ENCODE results near the gene TMEM175.
A peak's percentile ranks its signal among the peaks of the same experiment; 100 is the strongest.

Gene TMEM175

DNA sequence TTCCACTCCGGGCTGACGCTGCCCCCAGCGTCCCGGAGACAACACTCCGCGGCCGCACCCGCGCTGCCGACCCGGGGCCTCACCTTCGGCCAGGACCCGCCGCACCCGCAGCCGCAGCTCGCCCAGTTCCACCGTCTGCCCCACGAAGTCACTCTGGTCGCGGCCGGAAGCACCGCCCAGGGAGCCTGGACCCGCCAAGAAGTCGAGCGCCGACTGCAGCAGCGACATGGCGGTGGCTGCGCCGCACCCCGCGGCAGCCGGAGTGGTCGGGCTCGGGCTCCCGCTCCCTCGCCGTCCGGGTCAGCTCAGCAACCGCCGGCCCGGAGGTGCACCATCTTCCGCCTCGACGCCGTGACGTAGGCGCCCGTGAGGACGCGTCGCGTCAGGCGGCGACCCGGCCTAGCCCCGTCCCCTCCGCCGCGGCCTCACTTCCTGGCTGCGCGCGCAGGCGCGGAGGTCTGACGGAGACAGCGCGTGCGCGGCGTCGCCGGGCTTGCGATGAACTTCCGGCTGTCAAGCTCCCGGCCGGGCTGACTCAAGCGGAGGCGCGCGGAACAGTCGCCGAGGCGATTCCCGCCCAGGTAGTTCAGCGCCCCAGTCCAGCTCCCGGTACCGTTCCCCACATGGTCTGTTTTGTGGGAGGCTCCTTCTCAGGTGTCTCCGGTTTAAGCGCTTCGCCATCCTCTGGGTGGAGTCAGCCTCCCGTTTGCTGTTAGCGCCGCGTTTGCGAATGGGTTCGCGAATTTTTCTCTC lies at the start of gene TMEM175, which contains the start of gene GAK:
TMEM175 (plus strand) TSS at position 501 of the 753 bp plus-strand sequence. CDS start 15,280 bp downstream, outside the sequence.
GAK (minus strand) TSS at position 357 of the 753 bp plus-strand sequence; CDS start at position 228, 129 bp downstream.
- DNase-seq (ENCODE audit: low spot score in 2 of 2) = peak; percentile 95 to 98
- H3K36me3 Mint-ChIP-seq = no peaks in the 10 kb centered on the region
- ATAC-seq (ENCODE audit: low read depth) = peak; percentile 91
- no peaks in the 10 kb centered on the region for H3K27me3 Mint-ChIP-seq
- H3K9me3 Mint-ChIP-seq = no peaks in the 10 kb centered on the region
- peak within 1 kb of the TSS; percentile 94 for H3K4me3 Mint-ChIP-seq
- H3K27ac Mint-ChIP-seq = peak within 1 kb of the TSS; percentile 96
- H3K4me1 Mint-ChIP-seq = peaks cover 39% of the 10 kb centered on the region

DNA sequence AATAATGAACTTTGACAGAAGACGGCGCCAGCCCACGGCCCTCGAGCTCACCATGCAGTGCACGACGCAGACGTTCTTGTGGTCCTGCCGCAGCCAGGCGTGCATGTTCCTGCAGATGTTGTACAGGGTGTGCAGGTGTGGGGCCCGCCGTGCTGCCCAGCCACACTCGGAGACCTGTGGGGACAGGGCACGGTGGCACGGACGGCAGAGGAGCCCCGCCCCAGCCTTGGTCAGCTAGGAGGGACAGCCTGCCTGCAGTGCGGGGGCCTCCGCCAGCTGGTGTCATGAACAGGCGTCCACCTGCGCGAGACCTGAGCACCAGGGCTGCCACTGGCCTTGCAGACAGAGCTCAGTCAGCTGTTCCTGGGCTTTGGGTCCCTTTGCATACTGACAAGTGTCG lies 49.6 kb upstream of the TMEM175 start:
- Mint-ChIP-seq H3K36me3 (peaks cover 15% of the 10 kb centered on the region), H3K27ac (no peak overlapping the region), H3K4me3 (no peak overlapping the region), H3K4me1 (peaks cover 7% of the 10 kb centered on the region), H3K27me3 (no peaks in the 10 kb centered on the region), H3K9me3 (peaks cover 2% of the 10 kb centered on the region)
- ATAC-seq (ENCODE audit: low read depth) (no peak), DNase-seq (ENCODE audit: low spot score in 2 of 2) (no peak)

- DNase-seq (ENCODE audit: low spot score in 2 of 2) = no peak
- Mint-ChIP-seq H3K4me1 (peaks cover 7% of the 10 kb centered on the region), H3K36me3 (peaks cover 19% of the 10 kb centered on the region), H3K27me3 (no peaks in the 10 kb centered on the region), H3K4me3 (no peak overlapping the region), H3K9me3 (peaks cover 2% of the 10 kb centered on the region), H3K27ac (peak overlapping the region; percentile 68)
- ATAC-seq (ENCODE audit: low read depth) = no peak
Measured at GRCh38 chr4:883377-884095, 48.7 kb upstream of the TMEM175 start.

DNA sequence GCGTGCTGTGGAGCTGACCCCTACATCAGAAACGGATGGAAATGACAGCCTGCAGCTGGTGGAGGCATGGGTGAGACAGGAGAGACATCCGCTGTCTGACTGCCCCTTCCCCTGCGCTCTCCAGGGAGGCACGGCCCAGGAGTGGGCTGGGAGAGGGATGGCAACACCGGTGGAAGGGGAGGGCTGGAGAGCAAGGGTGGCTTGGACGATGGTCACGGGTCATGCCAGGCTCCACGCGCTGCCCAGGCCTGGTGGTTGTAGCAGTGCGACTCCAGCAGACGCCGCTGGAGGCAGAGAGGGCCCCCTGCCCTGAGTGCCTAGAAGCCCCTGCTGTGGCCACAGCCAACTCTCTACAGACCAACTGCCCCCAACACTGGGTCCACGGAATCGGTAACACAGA lies 48.0 kb upstream of the TMEM175 start:
- peaks cover 17% of the 10 kb centered on the region for H3K36me3 Mint-ChIP-seq
- peaks cover 7% of the 10 kb centered on the region for H3K4me1 Mint-ChIP-seq
- DNase-seq (ENCODE audit: low spot score in 2 of 2) (no peak), ATAC-seq (ENCODE audit: low read depth) (no peak)
- no peak overlapping the region for H3K4me3 Mint-ChIP-seq
- peaks cover 2% of the 10 kb centered on the region for H3K9me3 Mint-ChIP-seq
- H3K27ac Mint-ChIP-seq = peak overlapping the region; percentile 68
- H3K27me3 Mint-ChIP-seq = no peaks in the 10 kb centered on the region

GRCh38 chr4:884896-885295 lies 47.4 kb upstream of the TMEM175 start:
- DNase-seq (ENCODE audit: low spot score in 2 of 2) = no peak
- no peak for ATAC-seq (ENCODE audit: low read depth)
- H3K4me3 Mint-ChIP-seq = no peak overlapping the region
- H3K9me3 Mint-ChIP-seq = peaks cover 2% of the 10 kb centered on the region
- no peak overlapping the region for H3K27ac Mint-ChIP-seq
- peaks cover 6% of the 10 kb centered on the region for H3K4me1 Mint-ChIP-seq
- peaks cover 14% of the 10 kb centered on the region for H3K36me3 Mint-ChIP-seq
- H3K27me3 Mint-ChIP-seq = no peaks in the 10 kb centered on the region

DNA sequence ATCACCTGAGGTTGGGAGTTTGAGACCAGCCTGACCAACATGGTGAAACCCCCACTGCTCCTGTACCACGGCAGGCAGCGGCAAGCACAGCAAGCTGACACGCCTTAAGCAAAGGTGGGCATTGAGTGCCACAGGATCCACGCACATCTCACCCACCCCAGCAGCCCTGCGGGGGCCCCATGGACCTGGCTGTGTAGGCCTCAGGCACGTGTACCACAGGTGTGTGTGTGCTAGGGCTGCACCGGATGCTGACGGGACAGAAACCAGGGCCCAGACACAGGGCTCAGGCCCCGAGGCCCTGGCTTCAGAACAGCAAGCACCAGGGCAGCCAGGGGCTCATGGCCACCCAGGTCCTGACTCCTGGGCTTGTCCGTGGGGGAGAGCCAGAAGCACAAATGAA lies 46.9 kb upstream of the TMEM175 start:
- H3K27me3 Mint-ChIP-seq = no peaks in the 10 kb centered on the region
- peaks cover 3% of the 10 kb centered on the region for H3K4me1 Mint-ChIP-seq
- no peak for ATAC-seq (ENCODE audit: low read depth)
- H3K27ac Mint-ChIP-seq = no peak overlapping the region
- H3K36me3 Mint-ChIP-seq = peaks cover 14% of the 10 kb centered on the region
- DNase-seq (ENCODE audit: low spot score in 2 of 2) = no peak
- H3K9me3 Mint-ChIP-seq = peaks cover 2% of the 10 kb centered on the region
- H3K4me3 Mint-ChIP-seq = no peak overlapping the region

DNA sequence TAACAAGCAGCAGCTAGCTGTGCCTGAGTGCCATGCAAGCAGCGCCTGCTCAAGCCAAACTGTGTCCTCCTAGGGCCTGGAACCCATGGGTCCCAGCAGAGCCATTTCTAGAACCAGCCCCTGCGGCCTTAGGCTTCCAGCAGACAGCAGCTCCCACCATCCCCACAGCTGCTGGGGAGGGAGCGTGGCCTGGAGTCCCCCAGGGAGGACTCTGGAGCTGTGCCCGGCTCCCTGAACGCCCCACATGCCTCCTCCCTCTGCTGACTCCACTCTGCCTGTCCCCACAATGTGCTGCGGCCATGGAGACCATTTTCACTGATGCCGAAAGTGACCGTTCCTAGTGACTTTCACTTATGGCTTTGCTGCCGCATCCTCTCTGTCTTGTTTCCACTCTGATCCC lies 46.0 kb upstream of the TMEM175 start:
- DNase-seq (ENCODE audit: low spot score in 2 of 2) (no peak), ATAC-seq (ENCODE audit: low read depth) (no peak)
- Mint-ChIP-seq H3K4me1 (peaks cover 3% of the 10 kb centered on the region), H3K9me3 (peaks cover 2% of the 10 kb centered on the region), H3K4me3 (no peak overlapping the region), H3K27ac (no peak overlapping the region), H3K36me3 (peaks cover 14% of the 10 kb centered on the region), H3K27me3 (no peaks in the 10 kb centered on the region)

GRCh38 chr4:887034-887763 lies 45.1 kb upstream of the TMEM175 start:
- no peak overlapping the region for H3K4me3 Mint-ChIP-seq
- DNase-seq (ENCODE audit: low spot score in 2 of 2) (no peak), ATAC-seq (ENCODE audit: low read depth) (no peak)
- peaks cover 2% of the 10 kb centered on the region for H3K9me3 Mint-ChIP-seq
- peaks cover 14% of the 10 kb centered on the region for H3K36me3 Mint-ChIP-seq
- no peaks in the 10 kb centered on the region for H3K27me3 Mint-ChIP-seq
- H3K4me1 Mint-ChIP-seq = peaks cover 3% of the 10 kb centered on the region
- H3K27ac Mint-ChIP-seq = no peak overlapping the region

GRCh38 chr4:888029-888428 lies 44.2 kb upstream of the TMEM175 start:
- no peak for DNase-seq (ENCODE audit: low spot score in 2 of 2)
- no peaks in the 10 kb centered on the region for H3K27me3 Mint-ChIP-seq
- peaks cover 2% of the 10 kb centered on the region for H3K9me3 Mint-ChIP-seq
- no peak for ATAC-seq (ENCODE audit: low read depth)
- H3K4me1 Mint-ChIP-seq = peaks cover 3% of the 10 kb centered on the region
- H3K27ac Mint-ChIP-seq = no peak overlapping the region
- no peak overlapping the region for H3K4me3 Mint-ChIP-seq
- H3K36me3 Mint-ChIP-seq = peaks cover 14% of the 10 kb centered on the region

DNA sequence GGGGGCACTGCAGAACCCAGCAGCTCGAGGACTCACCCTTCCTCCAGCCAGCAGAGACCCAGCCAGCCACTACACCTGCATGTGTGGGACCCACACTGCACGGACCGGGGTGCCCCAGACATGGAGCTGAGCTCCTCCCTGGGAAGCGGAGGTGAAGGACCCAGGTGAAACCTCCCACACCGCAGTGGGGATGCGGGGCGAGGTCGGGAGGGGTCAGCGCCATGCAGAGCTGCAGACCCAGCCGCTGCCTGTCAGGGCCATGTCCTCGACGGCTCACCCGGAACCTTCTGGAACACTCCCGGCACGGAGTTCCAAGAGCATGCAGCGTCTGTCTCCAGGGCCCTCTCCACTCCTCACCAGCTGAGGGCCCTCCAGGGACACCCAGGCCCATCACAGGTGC lies 42.7 kb upstream of the TMEM175 start:
- DNase-seq (ENCODE audit: low spot score in 2 of 2) (no peak), ATAC-seq (ENCODE audit: low read depth) (no peak)
- Mint-ChIP-seq H3K27ac (no peak overlapping the region), H3K4me3 (no peak overlapping the region), H3K36me3 (peaks cover 13% of the 10 kb centered on the region), H3K27me3 (no peaks in the 10 kb centered on the region), H3K4me1 (peaks cover 3% of the 10 kb centered on the region), H3K9me3 (peaks cover 2% of the 10 kb centered on the region)

DNA sequence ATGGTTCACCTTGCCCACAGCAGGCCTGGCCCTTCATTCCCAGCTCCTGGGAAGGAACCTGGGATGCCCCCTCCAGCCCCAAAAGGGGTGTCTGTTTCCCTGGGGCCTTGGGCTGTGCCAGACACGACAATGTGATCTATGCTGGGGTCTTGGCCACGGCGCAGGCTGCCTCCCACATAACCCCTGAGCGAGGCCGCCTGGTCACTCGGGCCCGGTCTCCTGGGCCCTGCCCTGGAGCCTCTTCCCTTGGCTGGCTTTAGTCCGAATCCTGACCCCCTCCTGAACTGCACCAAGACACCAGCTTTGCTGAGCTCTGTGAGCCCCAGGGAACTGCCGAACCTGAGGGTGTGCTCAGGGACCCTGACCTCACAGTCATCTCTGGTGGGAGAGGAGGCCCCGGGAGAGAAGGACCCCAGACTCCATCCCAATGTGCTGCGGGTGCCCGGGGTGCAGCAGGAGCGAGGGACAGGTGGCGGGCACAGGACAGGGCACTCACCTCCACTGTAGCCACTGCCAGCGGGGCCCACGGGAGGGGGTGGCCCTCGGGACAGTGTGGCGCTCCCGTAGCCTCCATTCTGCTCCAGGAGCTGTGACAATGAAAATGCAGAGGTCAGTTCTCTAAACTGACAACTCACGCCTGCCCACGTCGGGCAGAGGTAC lies 42.1 kb upstream of the TMEM175 start:
- no peak overlapping the region for H3K27ac Mint-ChIP-seq
- H3K4me3 Mint-ChIP-seq = no peak overlapping the region
- no peak for DNase-seq (ENCODE audit: low spot score in 2 of 2)
- ATAC-seq (ENCODE audit: low read depth) = no peak
- H3K4me1 Mint-ChIP-seq = peaks cover 3% of the 10 kb centered on the region
- no peaks in the 10 kb centered on the region for H3K27me3 Mint-ChIP-seq
- peaks cover 2% of the 10 kb centered on the region for H3K9me3 Mint-ChIP-seq
- peaks cover 13% of the 10 kb centered on the region for H3K36me3 Mint-ChIP-seq

- DNase-seq (ENCODE audit: low spot score in 2 of 2) (no peak), ATAC-seq (ENCODE audit: low read depth) (no peak)
- no peak overlapping the region for H3K27ac Mint-ChIP-seq
- H3K4me3 Mint-ChIP-seq = no peak overlapping the region
- no peaks in the 10 kb centered on the region for H3K27me3 Mint-ChIP-seq
- H3K4me1 Mint-ChIP-seq = peaks cover 3% of the 10 kb centered on the region
- H3K36me3 Mint-ChIP-seq = peaks cover 18% of the 10 kb centered on the region
- H3K9me3 Mint-ChIP-seq = peaks cover 2% of the 10 kb centered on the region
Measured at GRCh38 chr4:891747-892146, 40.5 kb upstream of the TMEM175 start.

DNA sequence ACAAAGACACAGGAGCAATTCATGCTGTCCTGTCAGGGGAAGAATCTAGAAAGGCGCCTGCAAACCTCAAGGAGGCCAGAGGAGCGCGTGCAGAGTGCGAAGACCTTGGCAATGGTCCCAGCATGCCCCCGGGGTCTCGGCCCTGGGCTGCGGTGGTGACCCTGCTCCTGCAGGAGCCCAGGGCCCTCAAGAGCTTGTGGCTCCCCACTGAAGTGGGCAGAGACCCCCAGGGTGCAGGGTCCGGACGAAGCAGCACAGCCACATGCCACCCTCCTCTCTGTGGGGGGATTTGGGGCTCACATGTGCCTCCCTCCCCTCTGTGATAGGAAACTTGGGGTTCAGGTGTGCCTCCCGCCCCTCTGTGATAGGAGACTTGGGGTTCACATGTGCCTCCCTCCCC lies 39.5 kb upstream of the TMEM175 start:
- no peak overlapping the region for H3K4me3 Mint-ChIP-seq
- no peak overlapping the region for H3K27ac Mint-ChIP-seq
- H3K4me1 Mint-ChIP-seq = no peaks in the 10 kb centered on the region
- peaks cover 17% of the 10 kb centered on the region for H3K36me3 Mint-ChIP-seq
- H3K27me3 Mint-ChIP-seq = no peaks in the 10 kb centered on the region
- ATAC-seq (ENCODE audit: low read depth) (no peak), DNase-seq (ENCODE audit: low spot score in 2 of 2) (no peak)
- no peaks in the 10 kb centered on the region for H3K9me3 Mint-ChIP-seq
